GM12878 (cell line): ENCODE data around the gene PDS5A.

Experiments used
- BHLHE40 ChIP-seq, 2 experiments: fragments of 450-650 bp in 1 of 2; IDR thresholded peaks; 2 replicates each; pipeline ENCODE4 v1.6.1; 2011 to 2017; ENCODE audit warnings: low read depth in 2 of 2, borderline replicate concordance in 1 of 2, improper control_type of control experiment in 1 of 2, low read length in 1 of 2, mild to moderate bottlenecking in 1 of 2
- E2F4 ChIP-seq: IDR thresholded peaks from 2 replicates; pipeline ENCODE4 v1.6.1; 2012; ENCODE audit warnings: low read depth, low read length, improper control_type of control experiment
- EP300 ChIP-seq, 2 experiments: fragments of 150-350 bp in 1 of 2; IDR thresholded peaks; 2 replicates each; pipeline ENCODE4 v1.6.1; 2011 to 2012; ENCODE audit warnings: low read depth in 2 of 2, low read length in 2 of 2, borderline replicate concordance in 1 of 2, improper control_type of control experiment in 1 of 2, inconsistent platforms in 1 of 2; ENCODE audit not compliant: control insufficient read depth in 1 of 2
- ETV6 ChIP-seq, 2 experiments: fragments of 450-650 bp in 1 of 2; IDR thresholded peaks in 1 of 2; conservative IDR thresholded peaks in 1 of 2; 2 replicates each; pipeline ENCODE4 v1.6.1; 2014; ENCODE audit warnings: antibody characterized with exemption in 1 of 2, borderline replicate concordance in 1 of 2, low read depth in 1 of 2, mild to moderate bottlenecking in 1 of 2, moderate library complexity in 1 of 2
- EZH2 ChIP-seq: IDR thresholded peaks from 2 replicates; pipeline ENCODE4 v1.6.1; 2012; ENCODE audit warnings: low read depth, mild to moderate bottlenecking, control low read depth, inconsistent platforms, low read length, borderline replicate concordance; ENCODE audit not compliant: control insufficient read depth
- KDM1A ChIP-seq: fragments of 200-600 bp; sonication (generic); IDR thresholded peaks from 2 replicates; pipeline ENCODE4 v1.6.1; 2016; ENCODE audit warnings: borderline replicate concordance
- NFYB ChIP-seq: IDR thresholded peaks from 2 replicates; pipeline ENCODE4 v1.6.1; 2011; ENCODE audit warnings: low read depth, mild to moderate bottlenecking, low read length, improper control_type of control experiment, moderate library complexity; ENCODE audit not compliant: insufficient read depth
- POLR2A ChIP-seq: IDR thresholded peaks from 2 replicates; pipeline ENCODE4 v1.6.1; 2011; ENCODE audit warnings: low read depth, mild to moderate bottlenecking, low read length
- PRDM15 ChIP-seq: fragments of 450-650 bp; formaldehyde crosslinking; IDR thresholded peaks from 2 replicates; pipeline ENCODE4 v1.4.0; 2020; ENCODE audit warnings: mild to moderate bottlenecking, moderate library complexity
- YY1 ChIP-seq: IDR thresholded peaks from 2 replicates; pipeline ENCODE4 v1.6.1; 2011; ENCODE audit warnings: low read depth, mild to moderate bottlenecking, low read length
- ZBTB11 ChIP-seq: fragments of 450-650 bp; formaldehyde crosslinking; IDR thresholded peaks from 2 replicates; pipeline ENCODE4 v1.5.0; 2022; ENCODE audit warnings: mild to moderate bottlenecking, missing genetic modification characterization
- TF ChIP-seq, protein P1 (sequence below), 3 experiments: IDR thresholded peaks in 2 of 3; conservative IDR thresholded peaks in 1 of 3; 2 replicates each; pipeline ENCODE4 v1.5.1; 2011; ENCODE audit warnings: low read depth in 3 of 3, low read length in 3 of 3, mild to moderate bottlenecking in 3 of 3, control low read depth in 2 of 3, moderate library complexity in 2 of 3, inconsistent platforms in 1 of 3, mixed read lengths in 1 of 3; ENCODE audit not compliant: control insufficient read depth in 2 of 3, insufficient read depth in 1 of 3; ENCODE audit errors: extremely low read depth in 1 of 3
- TF ChIP-seq, protein P2 (sequence below): fragments of 450-650 bp; conservative IDR thresholded peaks from 2 replicates; pipeline ENCODE4 v1.6.1; 2017; ENCODE audit warnings: mild to moderate bottlenecking, moderate library complexity

DNA sequence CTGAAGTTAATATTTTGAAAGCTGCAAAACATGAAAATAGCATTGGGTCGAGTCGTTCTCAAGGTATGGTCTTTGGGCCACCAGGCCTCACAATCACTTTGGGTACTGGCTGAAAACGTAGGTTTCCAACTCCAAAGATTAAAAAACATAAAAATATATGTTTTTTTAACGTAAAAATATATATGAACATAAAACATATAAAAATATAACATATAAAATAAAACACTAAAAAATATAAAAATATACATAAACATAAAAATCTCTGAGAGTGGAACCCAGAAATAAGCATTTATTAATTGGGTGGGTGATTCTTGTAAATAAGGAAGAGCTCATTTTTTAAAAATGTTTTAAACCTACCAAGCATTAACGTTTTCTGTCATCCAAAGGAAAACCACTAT lies 666 bp upstream of the PDS5A start:
- TF ChIP-seq POLR2A (no peak), EP300 (IDR thresholded peaks at IDR 0.05; ENCODE audit: borderline replicate concordance in 1 of 2, control insufficient read depth in 1 of 2, low read depth in 2 of 2, low read length in 2 of 2) (no peak), E2F4 (no peak), BHLHE40 (IDR thresholded peaks at IDR 0.05; ENCODE audit: borderline replicate concordance in 1 of 2, low read depth in 2 of 2, low read length in 1 of 2) (no peak), ETV6 (conservative IDR thresholded peaks at IDR 0.05 in 1 of 2, IDR thresholded peaks at IDR 0.05 in 1 of 2; ENCODE audit: borderline replicate concordance in 1 of 2, low read depth in 1 of 2) (no peak), EZH2 (no peak), YY1 (no peak), ZBTB11 (CRISPR knock-in tag) (no peak), NFYB (no peak), KDM1A (no peak), PRDM15 (CRISPR knock-in tag) (no peak)
- TF ChIP-seq, protein P1, sequence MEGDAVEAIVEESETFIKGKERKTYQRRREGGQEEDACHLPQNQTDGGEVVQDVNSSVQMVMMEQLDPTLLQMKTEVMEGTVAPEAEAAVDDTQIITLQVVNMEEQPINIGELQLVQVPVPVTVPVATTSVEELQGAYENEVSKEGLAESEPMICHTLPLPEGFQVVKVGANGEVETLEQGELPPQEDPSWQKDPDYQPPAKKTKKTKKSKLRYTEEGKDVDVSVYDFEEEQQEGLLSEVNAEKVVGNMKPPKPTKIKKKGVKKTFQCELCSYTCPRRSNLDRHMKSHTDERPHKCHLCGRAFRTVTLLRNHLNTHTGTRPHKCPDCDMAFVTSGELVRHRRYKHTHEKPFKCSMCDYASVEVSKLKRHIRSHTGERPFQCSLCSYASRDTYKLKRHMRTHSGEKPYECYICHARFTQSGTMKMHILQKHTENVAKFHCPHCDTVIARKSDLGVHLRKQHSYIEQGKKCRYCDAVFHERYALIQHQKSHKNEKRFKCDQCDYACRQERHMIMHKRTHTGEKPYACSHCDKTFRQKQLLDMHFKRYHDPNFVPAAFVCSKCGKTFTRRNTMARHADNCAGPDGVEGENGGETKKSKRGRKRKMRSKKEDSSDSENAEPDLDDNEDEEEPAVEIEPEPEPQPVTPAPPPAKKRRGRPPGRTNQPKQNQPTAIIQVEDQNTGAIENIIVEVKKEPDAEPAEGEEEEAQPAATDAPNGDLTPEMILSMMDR (IDR thresholded peaks at IDR 0.05 in 2 of 3, conservative IDR thresholded peaks at IDR 0.05 in 1 of 3; ENCODE audit: control insufficient read depth in 2 of 3, extremely low read depth in 1 of 3, insufficient read depth in 1 of 3, low read depth in 3 of 3, low read length in 3 of 3), result no peak
- TF ChIP-seq, protein P2, sequence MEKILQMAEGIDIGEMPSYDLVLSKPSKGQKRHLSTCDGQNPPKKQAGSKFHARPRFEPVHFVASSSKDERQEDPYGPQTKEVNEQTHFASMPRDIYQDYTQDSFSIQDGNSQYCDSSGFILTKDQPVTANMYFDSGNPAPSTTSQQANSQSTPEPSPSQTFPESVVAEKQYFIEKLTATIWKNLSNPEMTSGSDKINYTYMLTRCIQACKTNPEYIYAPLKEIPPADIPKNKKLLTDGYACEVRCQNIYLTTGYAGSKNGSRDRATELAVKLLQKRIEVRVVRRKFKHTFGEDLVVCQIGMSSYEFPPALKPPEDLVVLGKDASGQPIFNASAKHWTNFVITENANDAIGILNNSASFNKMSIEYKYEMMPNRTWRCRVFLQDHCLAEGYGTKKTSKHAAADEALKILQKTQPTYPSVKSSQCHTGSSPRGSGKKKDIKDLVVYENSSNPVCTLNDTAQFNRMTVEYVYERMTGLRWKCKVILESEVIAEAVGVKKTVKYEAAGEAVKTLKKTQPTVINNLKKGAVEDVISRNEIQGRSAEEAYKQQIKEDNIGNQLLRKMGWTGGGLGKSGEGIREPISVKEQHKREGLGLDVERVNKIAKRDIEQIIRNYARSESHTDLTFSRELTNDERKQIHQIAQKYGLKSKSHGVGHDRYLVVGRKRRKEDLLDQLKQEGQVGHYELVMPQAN, result no peak
